Calu3 (cell line): ENCODE measurements around the gene TMEM147. TPM values are rescaled to one million over a fixed set of nuclear protein-coding genes. Genes with fewer than 3 reads are reported as not detected.

ENCODE experiments used
- BruUV-seq: library from RNA; stranded (reverse); fragments of 400-500 nt; replicated peaks from 2 replicates; lab custom pipeline; 2021; lab: Mats Ljungman, UMichigan
- CTCF ChIA-PET: fragments of 300-600 bp; sonication (Branson Sonifier 250); formaldehyde crosslinking; loops from one replicate; lab custom pipeline; 2022; ENCODE audit warnings: antibody characterized with exemption; lab: Charles Lee
- DNase-seq: peaks from one replicate; pipeline ENCODE4 v3.0.0; 2022
- H3K27ac Mint-ChIP-seq: one replicate; pipeline ENCODE4 v1.8.0; 2022; ENCODE audit warnings: mixed read lengths; ENCODE audit not compliant: unreplicated experiment
- H3K27me3 Mint-ChIP-seq: one replicate; pipeline ENCODE4 v1.8.0; 2022; ENCODE audit warnings: mixed read lengths; ENCODE audit not compliant: unreplicated experiment
- H3K36me3 Mint-ChIP-seq: one replicate; pipeline ENCODE4 v1.8.0; 2022; ENCODE audit warnings: mild to moderate bottlenecking, moderate library complexity, mixed read lengths; ENCODE audit not compliant: insufficient read depth, unreplicated experiment
- H3K4me1 Mint-ChIP-seq: one replicate; pipeline ENCODE4 v1.8.0; 2022; ENCODE audit warnings: mild to moderate bottlenecking, low read depth, mixed read lengths; ENCODE audit not compliant: unreplicated experiment
- H3K4me3 Mint-ChIP-seq: one replicate; pipeline ENCODE4 v1.8.0; 2022; ENCODE audit warnings: mild to moderate bottlenecking, low read depth, moderate library complexity, mixed read lengths; ENCODE audit not compliant: unreplicated experiment
- H3K9me3 Mint-ChIP-seq: one replicate; pipeline ENCODE4 v1.8.0; 2022; ENCODE audit warnings: low read depth, mixed read lengths; ENCODE audit not compliant: unreplicated experiment
- intact Hi-C: fragments of 100-400 bp; cut with micrococcal nuclease; formaldehyde crosslinking; loops from one replicate; pipeline ENCODE4 v1.10.0; 2022; ENCODE audit not compliant: unreplicated experiment
- total RNA-seq: library from RNA; stranded (reverse); gene quantifications from 2 replicates; pipeline ENCODE4 v1.2.3, GENCODE V29; 2022
- TF ChIP-seq, protein P1 (sequence below): fragments of 200-600 bp; IDR thresholded peaks from one replicate; pipeline ENCODE4 v1.8.0; 2022; ENCODE audit warnings: antibody characterized with exemption; ENCODE audit not compliant: unreplicated experiment

The TMEM147 gene
- total RNA-seq, 1 experiment from 2014 or later = 118 TPM

DNA sequence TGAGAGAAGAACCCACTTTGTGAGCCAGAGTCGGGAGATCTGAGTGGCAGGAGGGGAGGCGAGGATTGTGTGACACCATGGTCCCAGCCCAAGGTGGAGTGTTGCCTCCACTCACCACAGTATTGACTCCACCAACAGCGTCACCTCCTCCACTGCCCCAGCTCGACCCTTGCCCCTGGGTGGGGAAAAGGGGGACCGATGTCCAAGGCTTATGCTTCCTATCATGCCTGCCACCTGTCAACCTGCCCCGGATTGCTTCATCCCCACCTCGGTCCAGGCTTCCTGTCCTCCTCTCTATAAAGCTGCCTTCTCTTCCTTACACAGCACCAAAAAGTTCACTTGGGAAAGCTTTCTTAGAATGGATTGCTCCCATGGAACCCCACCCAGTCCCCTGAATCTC, 39.4 kb upstream of the TMEM147 start:
- BruUV-seq = no TSS peak
- CTCF ChIA-PET = no interaction called here
- no peak for DNase-seq
- H3K4me1 Mint-ChIP-seq = peaks cover 7% of the 10 kb centered on the region
- H3K4me3 Mint-ChIP-seq = no peak overlapping the region
- TF ChIP-seq, protein P1, sequence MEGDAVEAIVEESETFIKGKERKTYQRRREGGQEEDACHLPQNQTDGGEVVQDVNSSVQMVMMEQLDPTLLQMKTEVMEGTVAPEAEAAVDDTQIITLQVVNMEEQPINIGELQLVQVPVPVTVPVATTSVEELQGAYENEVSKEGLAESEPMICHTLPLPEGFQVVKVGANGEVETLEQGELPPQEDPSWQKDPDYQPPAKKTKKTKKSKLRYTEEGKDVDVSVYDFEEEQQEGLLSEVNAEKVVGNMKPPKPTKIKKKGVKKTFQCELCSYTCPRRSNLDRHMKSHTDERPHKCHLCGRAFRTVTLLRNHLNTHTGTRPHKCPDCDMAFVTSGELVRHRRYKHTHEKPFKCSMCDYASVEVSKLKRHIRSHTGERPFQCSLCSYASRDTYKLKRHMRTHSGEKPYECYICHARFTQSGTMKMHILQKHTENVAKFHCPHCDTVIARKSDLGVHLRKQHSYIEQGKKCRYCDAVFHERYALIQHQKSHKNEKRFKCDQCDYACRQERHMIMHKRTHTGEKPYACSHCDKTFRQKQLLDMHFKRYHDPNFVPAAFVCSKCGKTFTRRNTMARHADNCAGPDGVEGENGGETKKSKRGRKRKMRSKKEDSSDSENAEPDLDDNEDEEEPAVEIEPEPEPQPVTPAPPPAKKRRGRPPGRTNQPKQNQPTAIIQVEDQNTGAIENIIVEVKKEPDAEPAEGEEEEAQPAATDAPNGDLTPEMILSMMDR = no peak
- H3K9me3 Mint-ChIP-seq = no peaks in the 10 kb centered on the region
- intact Hi-C loops = no loop called here
- no peak overlapping the region for H3K27ac Mint-ChIP-seq
- H3K36me3 Mint-ChIP-seq = peaks cover 72% of the 10 kb centered on the region
- H3K27me3 Mint-ChIP-seq = no peaks in the 10 kb centered on the region

GRCh38 chr19:35507561-35507960, 37.9 kb upstream of the TMEM147 start:
- no TSS peak for BruUV-seq
- TF ChIP-seq, protein P1 = no peak
- CTCF ChIA-PET = interaction anchor here (2.3 kb wide), 1 partner anchor 12 kb away, joined by 8 read pairs; no protein-coding TSS in a partner anchor
- Mint-ChIP-seq H3K4me3 (no peak overlapping the region), H3K36me3 (peaks cover 61% of the 10 kb centered on the region), H3K27me3 (peaks cover 9% of the 10 kb centered on the region), H3K9me3 (no peaks in the 10 kb centered on the region), H3K4me1 (peaks cover 7% of the 10 kb centered on the region), H3K27ac (no peak overlapping the region)
- intact Hi-C loops = no loop called here
- DNase-seq = no peak

DNA sequence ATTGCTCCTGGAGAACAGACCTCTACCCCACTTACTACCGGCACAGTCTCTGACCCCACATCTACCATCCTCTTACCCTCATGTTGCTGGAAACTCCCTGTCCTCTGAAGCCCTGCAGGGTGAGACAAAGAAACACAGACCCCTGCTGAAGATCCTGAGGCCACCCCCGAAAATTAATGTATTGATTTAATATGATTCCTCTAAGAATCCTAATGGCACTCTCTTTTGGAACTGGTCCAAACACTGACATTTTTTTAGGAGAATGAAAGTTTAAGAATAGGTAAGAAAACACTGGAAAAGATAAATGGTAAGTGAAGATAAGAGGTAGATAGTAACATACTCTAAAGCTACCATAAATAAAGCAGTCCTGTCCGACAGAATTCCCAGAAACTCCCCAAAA, 37.3 kb upstream of the TMEM147 start:
- BruUV-seq = no TSS peak
- DNase-seq = no peak
- CTCF ChIA-PET = interaction anchor here (2.3 kb wide), 1 partner anchor 13 kb away, joined by 8 read pairs; no protein-coding TSS in a partner anchor

GRCh38 chr19:35509018-35509652, 36.3 kb upstream of the TMEM147 start:
- peak overlapping the region; percentile 93 for H3K4me3 Mint-ChIP-seq
- TF ChIP-seq, protein P1 = no peak
- H3K9me3 Mint-ChIP-seq = no peaks in the 10 kb centered on the region
- peaks cover 49% of the 10 kb centered on the region for H3K36me3 Mint-ChIP-seq
- H3K27me3 Mint-ChIP-seq = peaks cover 25% of the 10 kb centered on the region
- no TSS peak for BruUV-seq
- peak; percentile 83 for DNase-seq
- CTCF ChIA-PET = interaction anchor here (0.5 to 2.3 kb wide), 7 partner anchors 10 to 487 kb away, joined by 3 to 11 read pairs (median 4); partner anchors contain the start of gene COX6B1
- H3K27ac Mint-ChIP-seq = peak overlapping the region; percentile 94
- H3K4me1 Mint-ChIP-seq = peaks cover 17% of the 10 kb centered on the region
- intact Hi-C loops = no loop called here

More for the DNA sequence above, 37.3 kb upstream of the TMEM147 start:
- Mint-ChIP-seq H3K4me1 (peaks cover 7% of the 10 kb centered on the region), H3K4me3 (peak overlapping the region; percentile 93), H3K27ac (no peak overlapping the region), H3K27me3 (peaks cover 15% of the 10 kb centered on the region), H3K36me3 (peaks cover 55% of the 10 kb centered on the region), H3K9me3 (no peaks in the 10 kb centered on the region)
- TF ChIP-seq, protein P1 = no peak
- intact Hi-C loops = no loop called here
